Heart left ventricle (tissue), 16 donors: Measurements from ENCODE around the gene ADAM33. TPM values are rescaled to one million over a fixed set of nuclear protein-coding genes. Genes with fewer than 3 reads are reported as not detected.

Source experiments
- ATAC-seq, 4 donors: fragments of 200-7000 bp; cut with Tn5 transposase; one replicate each; pipeline ENCODE4 v1.9.1; 2020 to 2022; ENCODE audit warnings: moderate library complexity in 4 of 4, mild to moderate bottlenecking in 3 of 4, moderate number of reproducible peaks in 1 of 4
- DNase-seq, 5 donors: peaks; one replicate each; pipeline ENCODE4 v3.0.0-alpha.2; 2020
- H3K27ac ChIP-seq, 12 donors: fragments of 200-600 bp; sonication (generic) in 4 of 12; one replicate each; pipeline versions ENCODE4 v1.5.0 to v1.8.0; 2016 to 2022; ENCODE audit warnings: mild to moderate bottlenecking in 2 of 12
- H3K27me3 ChIP-seq, 9 donors: fragments of 200-600 bp; sonication (generic) in 2 of 9; one replicate each; pipeline versions ENCODE4 v1.5.1 to v1.8.0; 2016 to 2022; ENCODE audit warnings: mild to moderate bottlenecking in 3 of 9
- H3K36me3 ChIP-seq, 9 donors: fragments of 200-600 bp; sonication (generic) in 2 of 9; one replicate each; pipeline versions ENCODE4 v1.5.0 to v1.8.0; 2018 to 2022; ENCODE audit warnings: mild to moderate bottlenecking in 2 of 9
- H3K4me1 ChIP-seq, 12 donors: fragments of 200-600 bp; sonication (generic) in 4 of 12; one replicate each; pipeline versions ENCODE4 v1.5.0 to v1.8.0; 2016 to 2022; ENCODE audit warnings: mild to moderate bottlenecking in 3 of 12
- H3K4me3 ChIP-seq, 12 donors: fragments of 200-600 bp; sonication (generic) in 4 of 12; one replicate each; pipeline versions ENCODE4 v1.5.0 to v1.8.0; 2017 to 2022; ENCODE audit warnings: mild to moderate bottlenecking in 9 of 12, moderate library complexity in 4 of 12
- H3K9me3 ChIP-seq, 12 donors: fragments of 200-600 bp; sonication (generic) in 4 of 12; one replicate each; pipeline versions ENCODE4 v1.5.0 to v1.8.0; 2016 to 2022; ENCODE audit warnings: mild to moderate bottlenecking in 1 of 12
- POLR2A ChIP-seq, 2 donors: fragments of 450-650 bp; IDR thresholded peaks; one replicate each; pipeline ENCODE4 v1.6.1; 2017; ENCODE audit warnings: antibody characterized with exemption in 2 of 2, mild to moderate bottlenecking in 2 of 2, moderate library complexity in 2 of 2
- WGBS, 4 donors: extraction: QIAGEN DNeasy Blood & Tissue Kit in 2 of 4; methylation state at CpG; one replicate each; pipeline versions ENCODE4 v1.1.5 to v1.1.7; 2013 to 2018; 5-methylcytosine and 5-hydroxymethylcytosine counted together
- intact Hi-C, 10 donors: fragments of 100-400 bp; cut with DNase I; formaldehyde crosslinking; loops; one replicate each; pipeline versions ENCODE4 v1.11.1 to v1.14.2; 2022
- polyA plus RNA-seq, 2 donors: library from polyadenylated mRNA; stranded (reverse); fragments of 200-250 nt; gene quantifications; one replicate each; pipeline ENCODE4 v1.2.3, GENCODE V29; 2013
- total RNA-seq, 9 donors: library from RNA; depleted of rRNA in 2 of 9; stranded (reverse); fragments of >200 nt in 2 of 9; fragmentation: NEBNext Ultra II Directional in 3 of 9; extraction: Animal tissue kit (Norgen Biotek cat#: 25700) in 3 of 9; gene quantifications; one replicate each; pipeline versions ENCODE4 v1.1.0 to v1.2.4, GENCODE V29; 2016 to 2023
- TF ChIP-seq, protein P1 (sequence below), 12 donors: fragments of 200-600 bp; sonication (generic) in 4 of 12; IDR thresholded peaks; one replicate each; pipeline versions ENCODE4 v1.5.0 to v1.8.0; 2018 to 2022; ENCODE audit warnings: antibody characterized with exemption in 12 of 12, mild to moderate bottlenecking in 5 of 12
- donor health status: ischemic (EF 13 %, LVEDD 7.1; RV severe dilation, severe dysfunction).
- donor health status: healthy with polysubstance abuse.
- donor health status: DM: no; HTN: yes; CAD: no.
- donor health status: DM: no; HTN: no; CAD: no.
- donor health status: ischemic (EF 25% LVEDD 6.9; RV normal size, moderate dysfunction).
- donor health status: ischemic (EF 25% LVEDD 5.7; RV mildly dilated, moderate dysfunction).
- donor health status: healthy.
- donor health status: DM: yes; HTN: yes; CAD: no.
- donor health status: ischemic (EF 35%, LVEDD 5.7; RV mildly dilated, moderate dysfunction).
- donor health status: nonischemic (EF 11% LVEDD 7.7; RV severe dilation, severe dysfunction).
- donor health status: DM: yes; HTN: yes; CAD: no.
- donor health status: PGD.
- donor health status: ischemic (EF 29% LVEDD 5.4; RV normal size, mild dysfunction).
- donor health status: nonischemic (EF 23%, LVEDD 6.1; RV moderate dilation, normal function).

Gene ADAM33
- total and polyA plus RNA-seq, 11 donors, result 2.3 to 21.2 (median 3.5) TPM

DNA sequence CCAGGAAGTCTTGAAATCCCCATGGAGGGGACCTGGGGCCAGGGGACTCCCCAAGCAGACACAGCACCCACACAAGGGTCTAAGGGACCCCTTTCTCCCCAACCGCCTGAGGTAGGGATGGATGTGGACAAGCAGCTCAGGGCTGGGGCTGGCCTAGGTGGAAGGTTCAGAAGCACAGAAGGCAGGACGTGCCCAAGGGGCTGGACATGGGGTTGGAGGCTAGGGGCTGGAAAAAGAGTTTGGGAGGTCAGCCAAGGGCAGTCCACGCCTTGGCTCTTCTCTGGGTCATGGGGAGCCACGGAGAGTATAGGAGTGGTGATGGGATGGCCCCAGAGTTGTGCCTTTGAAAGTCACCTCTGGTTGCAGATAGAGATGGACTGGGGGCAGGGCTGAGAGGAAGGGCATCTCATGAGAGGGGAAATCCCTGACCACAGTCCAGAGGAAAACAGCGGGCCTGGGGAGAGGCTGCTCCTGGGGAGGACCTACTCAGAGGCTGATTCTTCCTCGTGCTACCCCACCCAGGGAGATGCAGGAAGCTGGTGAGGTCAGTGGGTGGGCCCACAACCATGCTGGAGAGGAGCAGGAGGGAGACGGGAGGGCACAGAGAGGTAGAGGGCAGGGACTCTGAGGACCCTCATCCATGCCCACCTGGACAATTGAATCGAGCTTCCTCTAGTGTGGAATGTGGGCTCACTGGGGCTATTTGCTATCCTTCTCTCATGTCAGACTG is 48.2 kb upstream of the ADAM33 start:
- peak in 3 of 4 donors; percentile 33 to 75 (median 53) for ATAC-seq
- H3K4me3 ChIP-seq, result no peak overlapping the region
- 60 to 69% (median 62%) methylated on average over 8 of the region's 8 CpGs for WGBS, 4 donors

DNA sequence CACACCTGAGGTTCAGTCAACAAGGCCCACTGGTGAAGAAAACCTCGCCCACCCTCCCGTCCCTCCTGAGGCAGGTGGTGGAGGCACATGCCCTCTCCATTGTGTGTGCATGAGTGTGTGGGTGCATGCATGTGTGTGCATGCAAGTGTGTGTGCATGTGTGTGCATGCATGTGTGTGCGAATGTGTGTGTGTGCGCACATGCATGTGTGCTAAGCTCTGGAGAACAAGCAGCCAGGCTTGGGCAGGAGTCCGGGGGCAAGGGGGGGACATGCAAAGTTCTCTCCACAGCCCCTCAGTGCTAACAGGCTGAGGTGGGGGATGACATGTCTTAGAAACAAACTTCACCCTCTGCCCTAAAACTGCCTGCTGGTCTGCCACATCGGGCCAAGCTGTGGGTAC is 47.6 kb upstream of the ADAM33 start:
- H3K4me1 ChIP-seq, result peaks cover 0 to 59% (median 37%) of the 10 kb centered on the region in 12 donors
- ATAC-seq (no peak), DNase-seq (peak in 3 of 5 donors; percentile 11 to 40 (median 25))
- WGBS, 4 donors, result 85 to 94% (median 87%) methylated on average over 4 to 6 of the region's 6 CpGs
- intact Hi-C loops, result no loop called here
- no peaks in the 10 kb centered on the region for H3K36me3 ChIP-seq
- TF ChIP-seq POLR2A (IDR thresholded peaks at IDR 0.05), result no peak
- TF ChIP-seq, protein P1, sequence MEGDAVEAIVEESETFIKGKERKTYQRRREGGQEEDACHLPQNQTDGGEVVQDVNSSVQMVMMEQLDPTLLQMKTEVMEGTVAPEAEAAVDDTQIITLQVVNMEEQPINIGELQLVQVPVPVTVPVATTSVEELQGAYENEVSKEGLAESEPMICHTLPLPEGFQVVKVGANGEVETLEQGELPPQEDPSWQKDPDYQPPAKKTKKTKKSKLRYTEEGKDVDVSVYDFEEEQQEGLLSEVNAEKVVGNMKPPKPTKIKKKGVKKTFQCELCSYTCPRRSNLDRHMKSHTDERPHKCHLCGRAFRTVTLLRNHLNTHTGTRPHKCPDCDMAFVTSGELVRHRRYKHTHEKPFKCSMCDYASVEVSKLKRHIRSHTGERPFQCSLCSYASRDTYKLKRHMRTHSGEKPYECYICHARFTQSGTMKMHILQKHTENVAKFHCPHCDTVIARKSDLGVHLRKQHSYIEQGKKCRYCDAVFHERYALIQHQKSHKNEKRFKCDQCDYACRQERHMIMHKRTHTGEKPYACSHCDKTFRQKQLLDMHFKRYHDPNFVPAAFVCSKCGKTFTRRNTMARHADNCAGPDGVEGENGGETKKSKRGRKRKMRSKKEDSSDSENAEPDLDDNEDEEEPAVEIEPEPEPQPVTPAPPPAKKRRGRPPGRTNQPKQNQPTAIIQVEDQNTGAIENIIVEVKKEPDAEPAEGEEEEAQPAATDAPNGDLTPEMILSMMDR (IDR thresholded peaks at IDR 0.05), result no peak
- H3K27me3 ChIP-seq, result peaks cover 0 to 22% (median 0%) of the 10 kb centered on the region in 9 donors
- H3K27ac ChIP-seq, result peak overlapping the region in 9 of 12 donors; percentile 38 to 96 (median 76)
- no peaks in the 10 kb centered on the region for H3K9me3 ChIP-seq
- H3K4me3 ChIP-seq, result no peak overlapping the region

More for the DNA sequence above, 48.2 kb upstream of the ADAM33 start:
- peak in 4 of 5 donors; percentile 47 to 62 (median 58) for DNase-seq
- no peaks in the 10 kb centered on the region for H3K36me3 ChIP-seq
- intact Hi-C loops, result loop anchor here in 1 of 10 donors (1.0 kb wide), 1 partner anchor 9 kb away; no protein-coding TSS in a partner anchor
- peaks cover 0 to 22% (median 0%) of the 10 kb centered on the region in 9 donors for H3K27me3 ChIP-seq
- peaks cover 0 to 63% (median 39%) of the 10 kb centered on the region in 12 donors for H3K4me1 ChIP-seq
- no peak for TF ChIP-seq POLR2A (IDR thresholded peaks at IDR 0.05)
- TF ChIP-seq, protein P1 (IDR thresholded peaks at IDR 0.05), result no peak
- peak overlapping the region in 10 of 12 donors; percentile 38 to 96 (median 75) for H3K27ac ChIP-seq
- no peaks in the 10 kb centered on the region for H3K9me3 ChIP-seq

DNA sequence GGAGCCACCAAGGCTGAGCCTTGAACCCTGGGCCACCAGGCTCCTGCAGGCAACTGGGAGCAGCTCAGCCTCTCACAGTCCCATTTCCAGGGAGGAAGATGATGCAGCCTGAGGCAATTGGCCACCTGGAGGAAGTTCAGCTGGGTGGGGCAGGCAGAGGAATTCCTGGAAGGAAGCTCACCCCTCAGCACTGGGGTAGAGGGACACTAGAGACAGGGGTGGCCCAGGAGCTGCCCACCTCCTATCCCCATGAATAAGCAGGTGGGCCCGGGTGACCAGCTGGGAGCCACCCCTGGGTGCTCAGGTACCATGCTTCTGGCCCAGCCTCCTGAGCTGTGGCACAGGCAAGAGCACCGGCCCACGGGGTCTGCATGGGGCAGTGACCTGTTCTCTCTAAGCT is 47.1 kb upstream of the ADAM33 start:
- no peak for TF ChIP-seq POLR2A (IDR thresholded peaks at IDR 0.05)
- TF ChIP-seq, protein P1 (IDR thresholded peaks at IDR 0.05), result no peak
- Histone ChIP-seq H3K27ac (peak overlapping the region in 10 of 12 donors; percentile 33 to 96 (median 71)), H3K4me3 (no peak overlapping the region), H3K36me3 (no peaks in the 10 kb centered on the region), H3K9me3 (no peaks in the 10 kb centered on the region), H3K27me3 (peaks cover 0 to 22% (median 0%) of the 10 kb centered on the region in 9 donors), H3K4me1 (peaks cover 0 to 54% (median 37%) of the 10 kb centered on the region in 12 donors)
- ATAC-seq (peak in 2 of 4 donors; percentile 12 to 29), DNase-seq (peak in 2 of 5 donors; percentile 30 to 42)
- intact Hi-C loops, result no loop called here
- WGBS, 4 donors, result 60 to 76% (median 70%) methylated on average over 2 to 3 of the region's 3 CpGs

DNA sequence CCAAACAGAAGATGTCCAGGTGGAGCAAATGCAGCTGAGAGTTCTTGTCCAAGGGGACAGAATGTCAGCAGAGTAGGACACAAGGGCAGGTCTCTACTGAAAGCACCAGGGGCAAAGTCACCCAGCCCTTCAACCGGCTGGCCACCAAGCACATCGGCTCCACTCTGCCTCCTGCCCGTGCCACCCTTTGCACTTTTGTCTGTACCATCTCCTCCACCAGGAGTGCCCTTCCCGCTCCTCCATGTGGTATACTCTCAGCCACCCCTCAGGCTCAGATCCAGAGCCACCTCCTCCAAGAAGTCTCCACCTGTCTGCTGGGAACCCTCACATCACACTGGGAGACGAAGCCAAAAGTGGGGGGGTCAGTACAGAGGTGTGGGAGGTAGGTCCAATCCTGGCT is 46.5 kb upstream of the ADAM33 start:
- Histone ChIP-seq H3K27me3 (peaks cover 0 to 20% (median 0%) of the 10 kb centered on the region in 9 donors), H3K9me3 (no peaks in the 10 kb centered on the region), H3K27ac (peak overlapping the region in 11 of 12 donors; percentile 33 to 96 (median 68)), H3K4me3 (no peak overlapping the region), H3K4me1 (peaks cover 0 to 51% (median 37%) of the 10 kb centered on the region in 12 donors), H3K36me3 (no peaks in the 10 kb centered on the region)
- WGBS, 4 donors, result 71 to 88% (median 86%) methylated on average over 3 to 5 of the region's 5 CpGs
- DNase-seq (peak in 2 of 5 donors; percentile 10 to 40), ATAC-seq (no peak)
- TF ChIP-seq, protein P1 (IDR thresholded peaks at IDR 0.05), result no peak
- TF ChIP-seq POLR2A (IDR thresholded peaks at IDR 0.05), result no peak
- intact Hi-C loops, result no loop called here
